ENCODE results near the gene UBE2G2. TPM values are rescaled to one million over a fixed set of nuclear protein-coding genes. Genes with fewer than 3 reads are reported as not detected.
A peak's percentile ranks its signal among the peaks of the same experiment; 100 is the strongest.

Gene UBE2G2
- total and polyA plus RNA-seq, 3 donors from 2014 or later: 38.9 to 82.8 (median 73.6) TPM

DNA sequence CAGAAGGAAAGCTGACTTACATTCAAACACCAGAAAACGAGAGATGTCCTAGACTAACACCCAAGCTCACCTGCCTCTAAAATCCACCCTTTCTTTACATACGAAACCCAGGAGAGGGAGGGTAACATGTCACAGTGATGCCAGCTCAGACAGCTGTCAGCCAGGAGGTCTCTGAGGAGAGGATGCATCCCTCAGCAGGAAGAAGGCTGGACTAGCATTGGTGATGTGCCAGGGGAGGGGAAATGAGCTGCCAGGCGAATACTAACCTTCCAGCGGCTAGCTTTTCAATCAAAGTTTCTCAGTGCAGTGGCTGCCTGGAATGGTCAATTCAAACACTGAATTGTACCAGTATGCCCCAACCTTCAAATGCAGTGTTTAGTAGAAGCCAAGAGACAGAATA, 3.6 kb upstream of the UBE2G2 start:
- no peak for DNase-seq
- no peaks in the 10 kb centered on the region for H3K36me3 ChIP-seq (ENCODE audit: low read depth, missing control alignments)
- no peaks in the 10 kb centered on the region for H3K9me3 ChIP-seq
- WGBS, 2 donors: 85 to 92% methylated on average over 4 of the region's 4 CpGs
- intact Hi-C loops (cut with DNase I; ENCODE audit: low total_unique reads): no loop called here
- TF ChIP-seq POLR2A (IDR thresholded peaks at IDR 0.05): no peak
- TF ChIP-seq, protein P1, sequence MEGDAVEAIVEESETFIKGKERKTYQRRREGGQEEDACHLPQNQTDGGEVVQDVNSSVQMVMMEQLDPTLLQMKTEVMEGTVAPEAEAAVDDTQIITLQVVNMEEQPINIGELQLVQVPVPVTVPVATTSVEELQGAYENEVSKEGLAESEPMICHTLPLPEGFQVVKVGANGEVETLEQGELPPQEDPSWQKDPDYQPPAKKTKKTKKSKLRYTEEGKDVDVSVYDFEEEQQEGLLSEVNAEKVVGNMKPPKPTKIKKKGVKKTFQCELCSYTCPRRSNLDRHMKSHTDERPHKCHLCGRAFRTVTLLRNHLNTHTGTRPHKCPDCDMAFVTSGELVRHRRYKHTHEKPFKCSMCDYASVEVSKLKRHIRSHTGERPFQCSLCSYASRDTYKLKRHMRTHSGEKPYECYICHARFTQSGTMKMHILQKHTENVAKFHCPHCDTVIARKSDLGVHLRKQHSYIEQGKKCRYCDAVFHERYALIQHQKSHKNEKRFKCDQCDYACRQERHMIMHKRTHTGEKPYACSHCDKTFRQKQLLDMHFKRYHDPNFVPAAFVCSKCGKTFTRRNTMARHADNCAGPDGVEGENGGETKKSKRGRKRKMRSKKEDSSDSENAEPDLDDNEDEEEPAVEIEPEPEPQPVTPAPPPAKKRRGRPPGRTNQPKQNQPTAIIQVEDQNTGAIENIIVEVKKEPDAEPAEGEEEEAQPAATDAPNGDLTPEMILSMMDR (IDR thresholded peaks at IDR 0.05): no peak
- H3K27me3 ChIP-seq: no peaks in the 10 kb centered on the region
- peaks cover 15% of the 10 kb centered on the region for H3K4me1 ChIP-seq
- no peak overlapping the region for H3K27ac ChIP-seq
- H3K4me3 ChIP-seq: no peak overlapping the region

- no peaks in the 10 kb centered on the region for H3K36me3 ChIP-seq (ENCODE audit: low read depth, missing control alignments)
- 88 to 96% methylated on average over 6 of the region's 6 CpGs for WGBS, 2 donors
- DNase-seq: no peak
Measured at GRCh38 chr21:44804762-44805161, 3.1 kb upstream of the UBE2G2 start.

DNA sequence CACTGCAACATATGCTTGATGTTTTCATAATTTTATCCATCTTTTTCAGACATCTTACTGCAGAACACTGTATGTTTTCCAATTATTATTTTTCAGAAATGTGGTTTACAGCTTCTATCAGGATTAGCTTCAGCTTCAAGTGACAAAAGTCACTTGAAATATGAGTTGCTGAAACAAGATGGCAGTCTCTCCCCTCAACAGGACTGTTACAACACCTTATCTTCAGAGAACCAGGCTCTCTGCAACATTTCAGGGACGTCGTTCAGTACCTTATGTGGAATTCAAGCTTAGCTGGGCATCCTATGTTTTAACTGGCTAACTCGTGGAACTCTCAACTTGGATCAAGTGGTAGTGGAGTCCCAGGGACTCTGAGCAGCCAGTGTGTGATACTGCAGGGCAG, 2.0 kb upstream of the UBE2G2 start:
- DNase-seq: no peak
- no peaks in the 10 kb centered on the region for H3K9me3 ChIP-seq
- peaks cover 15% of the 10 kb centered on the region for H3K4me1 ChIP-seq
- H3K27ac ChIP-seq: no peak overlapping the region
- 50 to 53% methylated on average over 3 of the region's 3 CpGs for WGBS, 2 donors
- intact Hi-C loops (cut with DNase I; ENCODE audit: low total_unique reads): loop anchor here (5.0 kb wide), 1 partner anchor 69 kb away; the partner anchor contains the start of gene PTTG1IP
- no peaks in the 10 kb centered on the region for H3K36me3 ChIP-seq (ENCODE audit: low read depth, missing control alignments)
- TF ChIP-seq POLR2A (IDR thresholded peaks at IDR 0.05): no peak
- TF ChIP-seq, protein P1 (IDR thresholded peaks at IDR 0.05): no peak
- no peak overlapping the region for H3K4me3 ChIP-seq
- no peaks in the 10 kb centered on the region for H3K27me3 ChIP-seq

More at GRCh38 chr21:44804762-44805161, 3.1 kb upstream of the UBE2G2 start:
- Histone ChIP-seq H3K9me3 (no peaks in the 10 kb centered on the region), H3K4me1 (peaks cover 15% of the 10 kb centered on the region), H3K4me3 (no peak overlapping the region), H3K27me3 (no peaks in the 10 kb centered on the region), H3K27ac (no peak overlapping the region)
- TF ChIP-seq, protein P1 (IDR thresholded peaks at IDR 0.05): no peak
- TF ChIP-seq POLR2A (IDR thresholded peaks at IDR 0.05): no peak
- intact Hi-C loops (cut with DNase I; ENCODE audit: low total_unique reads): loop anchor here (5.0 kb wide), 1 partner anchor 68 kb away; the partner anchor contains the start of gene PTTG1IP

DNA sequence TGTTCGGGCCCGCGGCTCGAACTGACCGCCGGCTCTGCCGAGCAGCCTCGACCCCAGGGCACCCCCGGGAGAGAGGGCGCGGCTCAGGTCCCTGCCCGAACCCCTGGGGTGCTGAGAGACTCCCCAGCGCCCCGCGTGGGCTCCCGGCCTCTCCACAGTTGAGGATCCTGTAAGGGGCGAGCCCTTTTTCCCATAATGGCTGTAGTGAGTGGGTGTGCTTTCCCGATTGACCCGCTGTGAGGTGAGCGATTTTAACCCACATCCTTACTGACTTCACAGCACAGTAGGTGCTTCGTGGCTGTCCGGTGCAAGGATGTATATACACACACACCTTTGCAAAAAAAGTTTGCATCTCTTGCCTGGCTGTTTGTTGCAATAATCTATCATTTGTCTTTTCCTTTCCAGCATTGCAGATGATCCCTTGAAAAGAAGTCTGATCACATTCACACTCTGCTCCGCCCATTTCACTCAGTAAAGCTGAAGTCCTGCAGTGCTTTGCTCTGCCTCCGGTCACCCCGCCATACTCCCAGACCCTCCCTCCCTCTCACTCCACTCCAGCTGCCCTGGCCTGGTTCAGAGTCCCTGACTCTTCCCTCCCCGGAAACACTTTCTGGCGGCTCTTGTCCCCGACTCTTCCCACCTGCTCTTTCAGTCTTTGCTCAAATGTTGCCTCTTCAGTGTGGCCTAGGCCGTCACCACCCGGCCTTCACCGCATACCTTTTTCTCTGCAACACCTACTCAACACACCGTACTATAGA, 955 bp upstream of the UBE2G2 start:
- intact Hi-C loops (cut with DNase I; ENCODE audit: low total_unique reads): loop anchor here (5.0 kb wide), 1 partner anchor 70 kb away; the partner anchor contains the start of gene PTTG1IP
- Histone ChIP-seq H3K27me3 (no peaks in the 10 kb centered on the region), H3K27ac (peak overlapping the region in 1 of 2 donors; percentile 80), H3K9me3 (no peaks in the 10 kb centered on the region), H3K4me3 (peak overlapping the region; percentile 90 to 99), H3K4me1 (peaks cover 15% of the 10 kb centered on the region), H3K36me3 (ENCODE audit: low read depth, missing control alignments) (no peaks in the 10 kb centered on the region)
- no peak for DNase-seq
- TF ChIP-seq, protein P1 (IDR thresholded peaks at IDR 0.05): no peak
- no peak for TF ChIP-seq POLR2A (IDR thresholded peaks at IDR 0.05)
- 16 to 31% methylated on average over 17 to 32 of the region's 32 CpGs for WGBS, 2 donors
